Cerebellar nuclear complex (tissue), 1 donor: ENCODE results near the gene ARRB1.

ENCODE experiments used
- DNase-seq, 2 experiments: peaks; one replicate each; lab custom pipeline; 2025; lab: John Stamatoyannopoulos, UW

The ARRB1 gene

GRCh38 chr11:75249704-75250103, 101.8 kb downstream of the ARRB1 start:
- no peak for DNase-seq

GRCh38 chr11:75248924-75249256, 102.6 kb downstream of the ARRB1 start:
- no peak for DNase-seq

- DNase-seq: no peak
These were observed 104.7 kb downstream of the ARRB1 start for GRCh38 chr11:75246671-75247350.

DNA sequence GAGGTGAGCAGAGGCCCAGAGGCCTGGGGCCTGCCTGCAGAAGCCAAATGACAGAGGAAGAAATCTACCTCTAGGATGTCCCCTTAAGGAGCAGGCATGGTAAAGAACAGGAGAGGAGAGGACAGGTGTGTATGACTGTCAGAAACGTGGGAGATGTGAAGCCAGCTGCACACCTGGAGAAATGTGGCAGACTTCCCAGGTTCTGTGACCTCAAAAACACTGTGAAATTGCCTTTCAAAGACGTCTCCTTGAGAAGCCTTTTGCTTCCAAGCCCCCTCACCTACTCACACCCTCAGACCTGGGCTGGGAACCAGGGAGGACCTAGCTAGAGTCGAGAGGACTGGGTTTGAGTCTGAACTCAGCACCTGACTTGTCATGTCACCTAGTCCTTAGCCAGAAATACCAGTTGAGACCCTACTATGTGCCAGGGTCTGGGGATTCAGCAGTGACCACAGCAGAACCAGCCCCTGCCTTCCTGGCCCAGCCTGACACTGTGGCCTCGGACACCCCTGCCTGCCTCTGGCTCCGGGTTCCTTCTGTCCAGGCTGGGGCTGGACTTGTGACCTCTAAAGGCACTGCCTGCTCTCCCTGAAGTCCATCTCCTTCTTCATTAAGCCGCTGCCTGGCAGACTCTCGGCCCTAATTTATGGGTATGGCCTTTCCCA, 105.3 kb downstream of the ARRB1 start:
- DNase-seq: no peak

DNA sequence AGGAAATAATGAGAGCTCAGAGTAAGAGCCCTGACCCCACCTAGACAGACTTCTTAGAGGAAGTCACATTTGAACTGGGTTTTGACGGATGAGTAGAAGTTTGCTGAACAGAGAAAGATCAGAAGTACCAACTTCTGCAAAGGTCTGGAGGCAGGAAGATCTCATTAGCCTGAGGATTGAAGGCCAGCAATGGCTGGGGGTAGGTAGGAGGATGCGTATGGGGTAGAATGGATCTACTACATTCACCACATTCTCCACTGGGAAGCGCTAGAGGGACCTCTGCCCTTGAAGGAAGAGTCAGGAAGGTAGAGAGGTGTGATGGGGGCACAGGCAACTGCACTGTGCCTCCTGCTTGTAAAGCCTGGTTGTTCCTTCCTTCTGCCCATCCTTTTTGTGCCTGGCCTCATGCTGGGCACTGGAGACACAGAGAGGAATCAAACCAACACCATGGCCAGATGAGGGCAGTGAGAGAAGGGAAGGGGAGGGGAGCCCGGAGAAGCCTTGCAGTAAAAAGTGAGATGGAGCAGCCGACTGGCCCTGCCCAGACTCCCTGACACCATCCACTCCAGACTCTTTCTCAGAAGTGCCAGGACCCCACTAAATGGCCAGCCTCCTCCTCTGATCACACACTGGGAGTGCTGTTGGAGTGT, 106.0 kb downstream of the ARRB1 start:
- DNase-seq: no peak

- DNase-seq: no peak
These were observed 107.2 kb downstream of the ARRB1 start for GRCh38 chr11:75244052-75244814.

DNA sequence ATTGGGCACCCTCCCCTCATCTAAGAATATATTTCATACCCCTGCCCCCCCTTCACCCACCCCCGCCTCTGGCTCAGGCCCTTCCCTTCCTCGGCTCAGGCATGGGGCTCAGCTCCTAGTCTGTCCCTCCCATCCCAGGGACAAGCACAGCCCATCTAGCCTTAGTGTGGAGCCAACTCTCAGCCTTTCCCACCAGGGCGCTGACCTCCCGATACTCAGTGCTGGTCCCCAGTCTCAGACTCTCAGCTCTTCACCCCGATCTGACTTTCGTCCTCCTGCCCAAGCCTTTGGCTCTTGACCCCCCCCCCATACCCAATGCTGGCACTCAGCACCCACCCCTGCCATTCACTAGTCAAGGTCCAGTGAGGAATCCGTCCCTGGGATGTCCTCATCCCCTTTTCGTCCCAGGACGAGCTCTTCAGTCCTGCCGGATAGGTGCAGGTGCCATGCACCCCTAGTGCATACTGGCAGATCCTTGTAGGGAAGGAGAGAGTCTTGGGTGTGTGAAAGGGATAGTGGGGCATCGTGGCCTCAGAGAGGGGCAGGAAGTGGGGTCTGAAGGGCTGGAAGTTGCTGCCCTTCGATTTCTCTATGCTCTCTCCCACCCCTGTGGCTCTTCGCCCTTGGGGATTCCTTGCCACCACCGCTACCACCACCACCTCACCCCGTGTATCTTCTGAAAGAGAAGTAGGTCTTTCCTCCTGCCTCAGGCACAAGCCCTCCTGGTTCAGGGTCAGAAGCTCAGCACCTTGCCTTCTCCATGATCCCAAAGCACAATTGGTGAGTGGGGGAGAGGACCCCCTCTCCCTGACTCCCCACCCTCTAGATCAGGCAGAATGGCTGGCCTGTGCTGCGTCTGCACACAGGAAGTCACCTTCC, 108.5 kb downstream of the ARRB1 start:
- DNase-seq: no peak

DNA sequence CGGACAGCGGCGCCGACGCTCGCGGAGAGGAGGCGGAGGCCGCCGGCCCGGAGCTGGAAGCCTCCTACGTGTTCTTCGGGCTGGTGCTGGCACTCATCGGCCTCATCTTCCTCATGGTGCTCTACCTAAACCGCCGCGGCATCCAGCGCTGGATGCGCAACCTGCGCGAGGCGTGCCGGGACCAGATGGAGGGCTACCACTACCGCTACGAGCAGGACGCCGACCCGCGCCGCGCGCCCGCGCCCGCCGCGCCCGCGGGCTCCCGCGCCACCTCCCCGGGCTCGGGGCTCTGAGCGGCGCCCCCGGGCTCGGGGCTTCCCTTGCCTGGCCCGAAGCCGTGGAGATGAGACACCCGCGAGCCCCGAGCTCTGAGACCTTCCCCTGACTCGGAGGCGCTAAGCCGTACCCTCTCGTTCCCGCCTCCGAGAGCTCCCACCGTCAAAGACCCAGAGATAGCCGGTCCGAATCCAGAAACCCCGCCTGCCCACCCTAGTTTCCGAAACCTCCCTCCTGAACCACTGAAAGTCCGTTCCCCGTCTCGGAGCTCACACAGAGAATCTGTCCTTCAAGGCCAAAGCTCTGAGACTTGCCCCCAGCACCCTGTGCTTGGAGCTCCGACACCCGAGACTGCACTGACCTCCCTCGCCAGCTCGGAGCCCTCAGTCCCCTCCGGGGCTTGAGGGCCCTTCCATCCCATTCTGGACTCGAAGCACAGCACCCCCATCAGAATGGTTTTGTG, 109.4 kb downstream of the ARRB1 start:
- DNase-seq: no peak

- DNase-seq: no peak
These were observed 110.2 kb downstream of the ARRB1 start for GRCh38 chr11:75241036-75241905.

DNA sequence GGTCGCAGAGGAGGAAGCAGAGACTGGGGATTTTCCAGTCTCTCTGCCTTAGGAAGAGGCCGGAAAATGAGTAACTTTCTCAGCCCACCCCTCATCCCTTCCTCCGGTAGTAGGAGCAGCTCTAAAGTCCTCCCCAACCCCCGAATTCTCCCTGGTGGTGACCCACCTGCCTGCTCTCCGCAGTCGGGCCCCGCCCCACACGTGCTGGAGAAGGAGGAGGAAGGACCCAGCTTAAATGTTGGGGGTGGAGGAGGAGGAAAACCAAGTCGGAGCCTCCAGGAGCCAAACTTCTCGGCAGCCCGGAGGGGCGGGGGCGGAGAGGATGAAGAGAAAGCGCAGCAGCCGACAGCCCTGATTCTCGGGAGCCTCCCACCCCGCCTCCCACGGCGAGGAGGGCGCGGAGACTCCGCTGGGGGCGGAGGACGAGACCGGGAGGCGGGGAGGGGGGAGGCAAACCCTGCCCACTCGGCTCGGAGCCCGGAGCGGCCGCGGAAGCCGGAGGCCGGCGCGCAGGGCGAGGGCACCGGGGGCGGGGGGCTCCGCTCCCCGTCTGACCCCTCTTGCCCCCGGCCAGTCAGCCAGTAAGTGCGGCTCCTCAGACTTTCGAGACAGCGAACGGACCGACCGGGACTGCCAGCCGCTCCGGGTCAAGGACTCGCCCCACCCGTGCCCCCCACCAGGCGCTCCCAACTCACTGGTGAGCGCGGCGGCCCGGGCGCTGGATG, 111.0 kb downstream of the ARRB1 start, which contains the start of gene TPBGL:
Gene TPBGL (plus strand): TSS at position 464 of the 725 bp plus-strand sequence. CDS start 276 bp downstream, outside the sequence.
- DNase-seq: no peak

- no peak for DNase-seq
These were observed 111.8 kb downstream of the ARRB1 start for GRCh38 chr11:75239531-75240290.

- DNase-seq: no peak
These were observed 112.6 kb downstream of the ARRB1 start for GRCh38 chr11:75238595-75239440.

DNA sequence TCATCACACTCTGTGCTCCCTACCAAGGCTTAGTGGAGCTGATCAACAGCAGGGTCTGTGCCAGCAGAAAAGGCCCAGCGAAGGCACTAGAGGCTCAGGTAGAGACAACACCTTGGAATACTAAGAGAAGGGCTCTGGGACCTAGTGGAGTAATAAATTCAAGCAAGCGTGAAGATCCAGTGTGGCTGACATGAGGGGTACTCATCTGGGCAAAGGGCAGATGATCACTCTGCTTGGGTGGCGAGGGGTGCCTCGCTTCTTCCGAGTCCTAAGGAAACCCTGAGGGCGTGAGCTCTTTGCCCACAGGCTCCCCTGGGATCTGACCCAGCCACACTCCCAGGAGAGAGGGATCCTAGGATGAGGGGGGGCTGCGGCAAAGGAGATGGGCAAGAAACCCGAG, 114.4 kb downstream of the ARRB1 start:
- no peak for DNase-seq

GRCh38 chr11:75236062-75236461, 115.4 kb downstream of the ARRB1 start:
- DNase-seq: no peak

DNA sequence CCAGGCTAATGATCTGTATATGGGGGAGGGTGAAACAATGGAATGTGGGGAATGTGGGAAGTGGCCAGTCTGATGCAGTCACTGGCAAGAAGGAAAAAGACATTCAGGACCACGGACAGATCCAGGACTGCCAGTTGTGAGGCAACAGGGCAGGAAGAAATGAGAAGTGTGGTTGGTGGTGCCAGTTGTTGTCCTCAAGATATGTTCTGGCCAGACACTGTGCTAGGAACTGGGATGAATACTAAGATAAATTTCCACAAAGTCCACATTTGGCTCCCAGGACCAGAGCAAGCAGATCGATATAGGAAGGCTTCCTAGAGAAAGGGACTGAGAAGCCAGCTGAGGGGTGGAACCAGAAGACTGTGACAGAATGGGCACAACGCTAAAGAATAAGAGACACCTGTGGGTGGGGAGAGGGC, 117.7 kb downstream of the ARRB1 start:
- DNase-seq: no peak

GRCh38 chr11:75230621-75231020, 120.8 kb downstream of the ARRB1 start:
- DNase-seq: no peak

GRCh38 chr11:75229466-75229865, 122.0 kb downstream of the ARRB1 start:
- DNase-seq: no peak
